Ovary (tissue), 3 donors: Measurements from ENCODE around the gene RPL31.

Source experiments
- CTCF ChIP-seq, 3 donors: fragments of 450-650 bp in 2 of 3; fragments of 200-600 bp in 1 of 3; IDR thresholded peaks; one replicate each; pipeline versions ENCODE4 v1.5.1 to v1.8.0; 2016 to 2022; ENCODE audit warnings: antibody characterized with exemption in 3 of 3, mild to moderate bottlenecking in 1 of 3
- EP300 ChIP-seq: sonication (generic); formaldehyde crosslinking; IDR thresholded peaks from one replicate; pipeline ENCODE4 v1.6.1; 2017; ENCODE audit warnings: antibody characterized with exemption
- POLR2A ChIP-seq: fragments of 450-650 bp; IDR thresholded peaks from one replicate; pipeline ENCODE4 v1.6.1; 2017; ENCODE audit warnings: antibody characterized with exemption, mild to moderate bottlenecking, moderate library complexity
- donor health status: DM: no; HTN: no; CAD: no.

GRCh38 chr2:100989666-100990065 lies 12.4 kb upstream of the RPL31 start:
- no peak for TF ChIP-seq POLR2A
- TF ChIP-seq CTCF (IDR thresholded peaks at IDR 0.05) = no peak
- no peak for TF ChIP-seq EP300
